Parathyroid adenoma (tissue), 2 donors: ENCODE data around the gene DOK6.

Source experiments
- H2AFZ ChIP-seq: fragments of 300-600 bp; sonication (generic); one replicate; pipeline ENCODE4 v1.7.0; 2017; ENCODE audit warnings: antibody characterized with exemption, mild to moderate bottlenecking
- H3K27ac ChIP-seq: fragments of 300-600 bp; sonication (generic); one replicate; pipeline ENCODE4 v1.7.0; 2017
- H3K27me3 ChIP-seq: fragments of 300-600 bp; sonication (generic); one replicate; pipeline ENCODE4 v1.7.0; 2017; ENCODE audit warnings: low read length; ENCODE audit not compliant: control insufficient read depth, insufficient read depth
- H3K36me3 ChIP-seq: fragments of 300-600 bp; sonication (generic); one replicate; pipeline ENCODE4 v1.7.0; 2017; ENCODE audit warnings: low read length; ENCODE audit not compliant: control insufficient read depth, insufficient read depth
- H3K4me1 ChIP-seq: fragments of 300-600 bp; sonication (generic); one replicate; pipeline ENCODE4 v1.7.0; 2017; ENCODE audit warnings: control low read depth
- H3K4me2 ChIP-seq: fragments of 300-600 bp; sonication (generic); one replicate; pipeline ENCODE4 v1.7.0; 2017; ENCODE audit warnings: low read length
- H3K4me3 ChIP-seq: fragments of 300-600 bp; sonication (generic); one replicate; pipeline ENCODE4 v1.7.0; 2017; ENCODE audit warnings: low read depth, low read length
- H3K79me2 ChIP-seq: fragments of 300-600 bp; sonication (generic); one replicate; pipeline ENCODE4 v1.7.0; 2017; ENCODE audit warnings: control low read depth
- H3K9ac ChIP-seq: fragments of 300-600 bp; sonication (generic); one replicate; pipeline ENCODE4 v1.7.0; 2017; ENCODE audit warnings: mild to moderate bottlenecking
- H3K9me3 ChIP-seq: fragments of 300-600 bp; sonication (generic); one replicate; pipeline ENCODE4 v1.7.0; 2017; ENCODE audit warnings: low read length; ENCODE audit not compliant: control insufficient read depth
- TF ChIP-seq, protein P1 (sequence below): fragments of 300-600 bp; sonication (generic); IDR thresholded peaks from one replicate; pipeline ENCODE4 v1.7.0; 2017; ENCODE audit warnings: antibody characterized with exemption, mild to moderate bottlenecking
- donor health status: primary hyperparathyroidism.

The DOK6 gene

DNA sequence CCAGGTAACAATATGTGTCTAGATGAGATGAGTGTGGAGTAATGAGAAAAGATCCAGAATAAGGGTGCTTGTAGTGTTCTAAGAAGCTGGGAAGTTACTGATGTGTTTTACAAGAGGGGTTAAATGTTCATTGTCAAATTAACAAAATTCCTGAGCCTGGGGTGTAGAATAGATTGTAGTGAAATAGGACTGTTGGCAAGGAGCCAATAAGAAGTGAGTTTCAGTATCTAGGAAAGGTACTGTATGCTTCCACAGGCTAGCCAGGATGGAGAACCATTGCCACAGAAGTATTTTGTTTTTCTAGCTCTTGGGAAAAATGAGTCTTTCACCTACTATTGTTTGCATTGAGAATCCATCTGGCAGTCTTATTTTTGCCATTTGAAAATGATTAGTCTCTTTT, 10.5 kb downstream of the DOK6 start:
- H3K9ac ChIP-seq = no peak overlapping the region
- H3K79me2 ChIP-seq = no peaks in the 10 kb centered on the region
- H3K4me3 ChIP-seq = no peak overlapping the region
- H3K27ac ChIP-seq = no peak overlapping the region
- no peaks in the 10 kb centered on the region for H3K9me3 ChIP-seq
- H3K36me3 ChIP-seq = no peaks in the 10 kb centered on the region
- no peak overlapping the region for H2AFZ ChIP-seq
- TF ChIP-seq, protein P1, sequence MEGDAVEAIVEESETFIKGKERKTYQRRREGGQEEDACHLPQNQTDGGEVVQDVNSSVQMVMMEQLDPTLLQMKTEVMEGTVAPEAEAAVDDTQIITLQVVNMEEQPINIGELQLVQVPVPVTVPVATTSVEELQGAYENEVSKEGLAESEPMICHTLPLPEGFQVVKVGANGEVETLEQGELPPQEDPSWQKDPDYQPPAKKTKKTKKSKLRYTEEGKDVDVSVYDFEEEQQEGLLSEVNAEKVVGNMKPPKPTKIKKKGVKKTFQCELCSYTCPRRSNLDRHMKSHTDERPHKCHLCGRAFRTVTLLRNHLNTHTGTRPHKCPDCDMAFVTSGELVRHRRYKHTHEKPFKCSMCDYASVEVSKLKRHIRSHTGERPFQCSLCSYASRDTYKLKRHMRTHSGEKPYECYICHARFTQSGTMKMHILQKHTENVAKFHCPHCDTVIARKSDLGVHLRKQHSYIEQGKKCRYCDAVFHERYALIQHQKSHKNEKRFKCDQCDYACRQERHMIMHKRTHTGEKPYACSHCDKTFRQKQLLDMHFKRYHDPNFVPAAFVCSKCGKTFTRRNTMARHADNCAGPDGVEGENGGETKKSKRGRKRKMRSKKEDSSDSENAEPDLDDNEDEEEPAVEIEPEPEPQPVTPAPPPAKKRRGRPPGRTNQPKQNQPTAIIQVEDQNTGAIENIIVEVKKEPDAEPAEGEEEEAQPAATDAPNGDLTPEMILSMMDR = no peak
- H3K4me2 ChIP-seq = no peak overlapping the region
- no peaks in the 10 kb centered on the region for H3K27me3 ChIP-seq
- no peaks in the 10 kb centered on the region for H3K4me1 ChIP-seq

DNA sequence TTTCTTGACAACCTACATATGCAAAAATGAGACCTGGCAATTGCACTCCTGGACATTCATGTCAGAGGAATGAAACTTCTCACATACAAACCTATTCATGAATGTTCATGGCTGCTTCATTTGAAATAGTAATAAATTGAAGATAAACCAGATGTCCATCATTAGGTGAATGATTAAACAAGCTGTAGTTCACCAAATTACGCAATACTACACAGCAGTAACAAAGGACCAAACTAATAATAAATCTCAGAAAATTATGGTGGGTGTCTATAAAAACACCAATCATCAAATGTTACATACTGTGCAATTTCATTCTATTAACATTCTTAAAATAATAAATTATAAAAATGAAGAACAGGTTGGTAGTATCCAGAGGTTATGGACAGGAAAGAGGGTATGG, 13.5 kb downstream of the DOK6 start:
- H3K27ac ChIP-seq = no peak overlapping the region
- H2AFZ ChIP-seq = no peak overlapping the region
- H3K4me1 ChIP-seq = no peaks in the 10 kb centered on the region
- TF ChIP-seq, protein P1 = no peak
- H3K4me3 ChIP-seq = no peak overlapping the region
- no peaks in the 10 kb centered on the region for H3K27me3 ChIP-seq
- H3K9ac ChIP-seq = no peak overlapping the region
- no peak overlapping the region for H3K4me2 ChIP-seq
- no peaks in the 10 kb centered on the region for H3K36me3 ChIP-seq
- no peaks in the 10 kb centered on the region for H3K9me3 ChIP-seq
- H3K79me2 ChIP-seq = no peaks in the 10 kb centered on the region

DNA sequence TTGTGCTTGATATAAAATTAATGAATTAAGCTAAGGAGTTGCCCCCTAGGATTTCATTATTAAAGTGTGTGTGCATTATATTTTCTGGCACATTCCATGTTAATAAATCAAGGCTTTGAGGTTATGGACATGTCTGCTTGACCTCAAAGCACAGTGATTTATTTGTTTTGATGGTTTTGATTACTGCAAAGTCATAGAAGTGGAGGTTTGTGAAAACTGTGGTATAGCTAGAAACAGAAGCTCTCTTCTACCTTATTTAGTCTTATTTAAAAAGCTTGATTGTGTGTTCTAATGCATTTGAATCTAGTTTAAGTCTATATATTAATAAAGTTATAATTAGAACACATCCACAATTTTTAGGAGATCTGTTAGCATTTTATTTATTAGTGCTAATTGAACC, 32.2 kb downstream of the DOK6 start:
- Histone ChIP-seq H3K36me3 (no peaks in the 10 kb centered on the region), H2AFZ (no peak overlapping the region), H3K4me2 (no peak overlapping the region), H3K9me3 (no peaks in the 10 kb centered on the region), H3K4me1 (no peaks in the 10 kb centered on the region), H3K4me3 (no peak overlapping the region), H3K27ac (no peak overlapping the region), H3K27me3 (no peaks in the 10 kb centered on the region), H3K79me2 (no peaks in the 10 kb centered on the region), H3K9ac (no peak overlapping the region)
- TF ChIP-seq, protein P1 = no peak

DNA sequence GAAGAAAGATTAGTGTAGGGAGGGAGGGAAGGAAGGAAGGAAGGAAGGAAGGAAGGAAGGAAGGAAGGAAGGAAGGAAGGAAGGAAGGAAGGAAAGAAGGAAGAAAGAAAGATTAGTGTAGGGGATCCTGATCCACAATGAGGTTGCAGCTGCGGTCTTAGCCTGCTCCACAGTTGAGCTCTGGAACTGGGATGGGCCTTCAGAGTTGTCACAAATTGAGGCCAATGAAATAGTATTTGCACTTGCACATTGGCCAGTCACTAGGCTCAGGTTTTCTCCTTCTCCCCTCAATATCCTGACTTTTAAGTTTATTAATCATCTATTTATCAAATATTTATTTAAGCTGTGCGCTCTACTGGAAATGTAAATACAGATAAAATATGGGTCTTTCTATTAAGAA, 34.3 kb downstream of the DOK6 start:
- Histone ChIP-seq H3K4me3 (no peak overlapping the region), H3K9ac (no peak overlapping the region), H3K27ac (no peak overlapping the region), H3K36me3 (no peaks in the 10 kb centered on the region), H3K4me1 (no peaks in the 10 kb centered on the region), H3K4me2 (no peak overlapping the region), H3K27me3 (no peaks in the 10 kb centered on the region), H3K9me3 (no peaks in the 10 kb centered on the region), H3K79me2 (no peaks in the 10 kb centered on the region), H2AFZ (no peak overlapping the region)
- TF ChIP-seq, protein P1 = no peak

DNA sequence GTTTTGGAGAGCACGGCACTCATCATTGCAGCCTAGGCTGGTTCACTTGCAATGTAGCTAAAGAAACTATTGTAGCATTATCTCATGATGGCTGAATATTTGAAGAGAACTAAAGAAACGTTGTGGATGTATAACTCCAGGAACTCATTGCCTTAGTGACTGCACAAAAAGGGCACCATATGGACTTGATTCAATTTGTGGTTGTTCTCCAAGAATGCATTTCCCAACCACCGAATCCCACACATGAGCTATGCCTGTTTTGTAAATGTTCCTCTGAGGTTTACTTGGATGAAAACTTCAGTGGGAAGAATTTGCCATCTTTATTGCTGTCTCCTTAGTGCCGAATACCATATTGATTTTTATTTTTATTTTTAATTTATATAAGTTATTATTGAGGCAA, 43.5 kb downstream of the DOK6 start:
- TF ChIP-seq, protein P1 = no peak
- Histone ChIP-seq H3K36me3 (no peaks in the 10 kb centered on the region), H3K4me2 (no peak overlapping the region), H3K4me1 (no peaks in the 10 kb centered on the region), H3K9me3 (no peaks in the 10 kb centered on the region), H3K4me3 (no peak overlapping the region), H3K27ac (no peak overlapping the region), H3K27me3 (no peaks in the 10 kb centered on the region), H3K9ac (no peak overlapping the region), H3K79me2 (no peaks in the 10 kb centered on the region), H2AFZ (no peak overlapping the region)
